ENCODE measurements around the gene RGS14. TPM values are rescaled to one million over a fixed set of nuclear protein-coding genes. Genes with fewer than 3 reads are reported as not detected.

RGS14 gene
- total RNA-seq: 10 to 100 TPM; 41.3 to 50.8 TPM

- DNase-seq: peak; percentile 70 to 72
- Mint-ChIP-seq H3K27me3 (ENCODE audit: low read depth) (no peaks in the 10 kb centered on the region), H3K9me3 (peaks cover 0 to 1% of the 10 kb centered on the region in 2 donors), H3K4me3 (peak within 1 kb of the TSS; percentile 73 to 87), H3K4me1 (ENCODE audit: low read depth) (peaks cover 66% of the 10 kb centered on the region), H3K36me3 (ENCODE audit: insufficient read depth in 2 of 2) (peaks cover 6% of the 10 kb centered on the region in 2 donors), H3K27ac (peak within 1 kb of the TSS; percentile 80)
- ATAC-seq (replicated peaks in 1 of 2): peak; percentile 94
These were observed at the start of gene RGS14 for GRCh38 chr5:177357459-177358351. Gene RGS14 (plus strand): TSS chr5:177357924. CDS start chr5:177358025, 101 bp downstream.

- peaks cover 10 to 18% of the 10 kb centered on the region in 2 donors for H3K36me3 Mint-ChIP-seq (ENCODE audit: insufficient read depth in 2 of 2)
- no peaks in the 10 kb centered on the region for H3K9me3 Mint-ChIP-seq
- ATAC-seq (replicated peaks in 1 of 2) (no peak), DNase-seq (no peak)
- H3K4me1 Mint-ChIP-seq (ENCODE audit: low read depth): peaks cover 63% of the 10 kb centered on the region
- H3K27me3 Mint-ChIP-seq (ENCODE audit: low read depth): no peaks in the 10 kb centered on the region
- peak overlapping the region; percentile 29 for H3K27ac Mint-ChIP-seq
- H3K4me3 Mint-ChIP-seq: no peak overlapping the region
These were observed 49.0 kb upstream of the RGS14 start for GRCh38 chr5:177308740-177309139.

- Mint-ChIP-seq H3K4me3 (peak overlapping the region; percentile 80 to 92), H3K27me3 (ENCODE audit: low read depth) (no peaks in the 10 kb centered on the region), H3K9me3 (no peaks in the 10 kb centered on the region), H3K27ac (peak overlapping the region; percentile 24), H3K4me1 (ENCODE audit: low read depth) (peaks cover 63% of the 10 kb centered on the region), H3K36me3 (ENCODE audit: insufficient read depth in 2 of 2) (peaks cover 10 to 18% of the 10 kb centered on the region in 2 donors)
- peak; percentile 14 to 21 for ATAC-seq (replicated peaks in 1 of 2)
- DNase-seq: peak; percentile 79 to 81
These were observed 48.2 kb upstream of the RGS14 start for GRCh38 chr5:177309351-177310191.

GRCh38 chr5:177310332-177310731 is 47.4 kb upstream of the RGS14 start:
- no peak overlapping the region for H3K27ac Mint-ChIP-seq
- DNase-seq (no peak), ATAC-seq (replicated peaks in 1 of 2) (no peak)
- H3K9me3 Mint-ChIP-seq: no peaks in the 10 kb centered on the region
- H3K4me3 Mint-ChIP-seq: peak overlapping the region; percentile 79 to 92
- H3K36me3 Mint-ChIP-seq (ENCODE audit: insufficient read depth in 2 of 2): peaks cover 10 to 15% of the 10 kb centered on the region in 2 donors
- H3K27me3 Mint-ChIP-seq (ENCODE audit: low read depth): no peaks in the 10 kb centered on the region
- peaks cover 55% of the 10 kb centered on the region for H3K4me1 Mint-ChIP-seq (ENCODE audit: low read depth)

GRCh38 chr5:177310757-177311391 is 46.9 kb upstream of the RGS14 start:
- no peaks in the 10 kb centered on the region for H3K9me3 Mint-ChIP-seq
- no peaks in the 10 kb centered on the region for H3K27me3 Mint-ChIP-seq (ENCODE audit: low read depth)
- DNase-seq (peak in 1 of 2 donors; percentile 33), ATAC-seq (replicated peaks in 1 of 2) (no peak)
- peaks cover 50% of the 10 kb centered on the region for H3K4me1 Mint-ChIP-seq (ENCODE audit: low read depth)
- no peak overlapping the region for H3K27ac Mint-ChIP-seq
- H3K36me3 Mint-ChIP-seq (ENCODE audit: insufficient read depth in 2 of 2): peaks cover 10 to 11% of the 10 kb centered on the region in 2 donors
- H3K4me3 Mint-ChIP-seq: peak overlapping the region; percentile 79 to 92

GRCh38 chr5:177311392-177311722 is 46.4 kb upstream of the RGS14 start:
- Mint-ChIP-seq H3K27me3 (ENCODE audit: low read depth) (no peaks in the 10 kb centered on the region), H3K27ac (no peak overlapping the region), H3K4me3 (peak overlapping the region; percentile 79 to 92), H3K36me3 (ENCODE audit: insufficient read depth in 2 of 2) (peaks cover 10 to 11% of the 10 kb centered on the region in 2 donors), H3K4me1 (ENCODE audit: low read depth) (peaks cover 45% of the 10 kb centered on the region), H3K9me3 (no peaks in the 10 kb centered on the region)
- ATAC-seq (replicated peaks in 1 of 2) (peak in 1 of 2 donors; percentile 0), DNase-seq (peak in 1 of 2 donors; percentile 29)

GRCh38 chr5:177311723-177312648 is 45.7 kb upstream of the RGS14 start, which contains the start of gene MXD3:
Gene MXD3 (minus strand): TSS chr5:177311898. CDS start chr5:177311830, 68 bp downstream.
- peak within 1 kb of the TSS; percentile 79 to 92 for H3K4me3 Mint-ChIP-seq
- peak within 1 kb of the TSS; percentile 80 for H3K27ac Mint-ChIP-seq
- peaks cover 40% of the 10 kb centered on the region for H3K4me1 Mint-ChIP-seq (ENCODE audit: low read depth)
- DNase-seq: peak; percentile 99
- no peaks in the 10 kb centered on the region for H3K27me3 Mint-ChIP-seq (ENCODE audit: low read depth)
- no peaks in the 10 kb centered on the region for H3K9me3 Mint-ChIP-seq
- ATAC-seq (replicated peaks in 1 of 2): peak; percentile 87 to 88
- H3K36me3 Mint-ChIP-seq (ENCODE audit: insufficient read depth in 2 of 2): peaks cover 7% of the 10 kb centered on the region in 2 donors

GRCh38 chr5:177312649-177313181 is 45.0 kb upstream of the RGS14 start:
- peaks cover 39% of the 10 kb centered on the region for H3K4me1 Mint-ChIP-seq (ENCODE audit: low read depth)
- no peaks in the 10 kb centered on the region for H3K9me3 Mint-ChIP-seq
- H3K27ac Mint-ChIP-seq: peak overlapping the region; percentile 80
- H3K4me3 Mint-ChIP-seq: peak overlapping the region; percentile 79 to 92
- DNase-seq: peak; percentile 69 to 76
- no peaks in the 10 kb centered on the region for H3K27me3 Mint-ChIP-seq (ENCODE audit: low read depth)
- H3K36me3 Mint-ChIP-seq (ENCODE audit: insufficient read depth in 2 of 2): peaks cover 7% of the 10 kb centered on the region in 2 donors
- peak; percentile 39 to 41 for ATAC-seq (replicated peaks in 1 of 2)

- H3K27ac Mint-ChIP-seq: no peak overlapping the region
- H3K4me3 Mint-ChIP-seq: peak overlapping the region; percentile 79 to 92
These were observed 44.0 kb upstream of the RGS14 start for GRCh38 chr5:177313561-177314259.

GRCh38 chr5:177314376-177315342 is 43.1 kb upstream of the RGS14 start:
- Mint-ChIP-seq H3K4me1 (ENCODE audit: low read depth) (peaks cover 38% of the 10 kb centered on the region), H3K27me3 (ENCODE audit: low read depth) (no peaks in the 10 kb centered on the region), H3K9me3 (no peaks in the 10 kb centered on the region), H3K4me3 (no peak overlapping the region), H3K36me3 (ENCODE audit: insufficient read depth in 2 of 2) (peaks cover 4 to 6% of the 10 kb centered on the region in 2 donors), H3K27ac (no peak overlapping the region)
- no peak for DNase-seq
- ATAC-seq (replicated peaks in 1 of 2): no peak

More at GRCh38 chr5:177313561-177314259, 44.0 kb upstream of the RGS14 start:
- ATAC-seq (replicated peaks in 1 of 2) (no peak), DNase-seq (no peak)
- H3K27me3 Mint-ChIP-seq (ENCODE audit: low read depth): no peaks in the 10 kb centered on the region
- peaks cover 44% of the 10 kb centered on the region for H3K4me1 Mint-ChIP-seq (ENCODE audit: low read depth)
- H3K36me3 Mint-ChIP-seq (ENCODE audit: insufficient read depth in 2 of 2): peaks cover 7% of the 10 kb centered on the region in 2 donors
- H3K9me3 Mint-ChIP-seq: no peaks in the 10 kb centered on the region

All from activated T-cell treated with anti-CD3 and anti-CD28 coated beads, Interleukin-2, amount 50 U/mL, for 72 hours (primary cell).